Panc1 (cell line): ENCODE results near the gene DOK6. TPM values are rescaled to one million over a fixed set of nuclear protein-coding genes. Genes with fewer than 3 reads are reported as not detected.

Experiments used
- ATAC-seq: fragments of 200-7000 bp; cut with Tn5 transposase; 2 replicates; pipeline ENCODE4 v1.9.1; 2020; ENCODE audit warnings: mild to moderate bottlenecking, moderate library complexity
- BruUV-seq: library from RNA; stranded (reverse); fragments of 400-500 nt; replicated peaks from 2 replicates; lab custom pipeline; 2021; lab: Mats Ljungman, UMichigan
- CTCF ChIA-PET: fragments of 300-600 bp; sonication (Branson Sonifier 250); formaldehyde crosslinking; loops from one replicate; lab custom pipeline; 2022; ENCODE audit warnings: antibody characterized with exemption; lab: Charles Lee
- POLR2A ChIA-PET: fragments of 300-600 bp; sonication (Branson Sonifier 250); formaldehyde crosslinking; loops from one replicate; lab custom pipeline; 2022; ENCODE audit warnings: antibody characterized with exemption; lab: Charles Lee
- DNase-seq: peaks from one replicate; pipeline ENCODE4 v3.0.0-alpha.2; 2010; ENCODE audit warnings: low read depth, low spot score
- H3K27ac ChIP-seq: 2 replicates; pipeline ENCODE4 v1.5.1; 2011; ENCODE audit warnings: mild to moderate bottlenecking, low read length, inconsistent platforms
- H3K27me3 ChIP-seq: fragments of 200-500 bp; sonication (Bioruptor generic); 2 replicates; pipeline ENCODE4 v1.6.0; 2014; ENCODE audit warnings: low read length, inconsistent platforms; ENCODE audit not compliant: control insufficient read depth, insufficient read depth
- H3K36me3 ChIP-seq: fragments of 200-500 bp; sonication (Bioruptor generic); 2 replicates; pipeline ENCODE4 v1.5.1; 2014; ENCODE audit warnings: inconsistent platforms, mild to moderate bottlenecking, low read length, moderate library complexity; ENCODE audit not compliant: control insufficient read depth, insufficient read depth
- H3K4me1 ChIP-seq: 2 replicates; pipeline ENCODE4 v1.5.1; 2011; ENCODE audit warnings: inconsistent platforms, mild to moderate bottlenecking, low read length, moderate library complexity; ENCODE audit not compliant: control insufficient read depth, insufficient read depth
- H3K4me3 ChIP-seq, 2 experiments: 2 replicates each; pipeline ENCODE4 v1.5.1; 2011 to 2012; ENCODE audit warnings: low read depth in 2 of 2, low read length in 2 of 2, mild to moderate bottlenecking in 2 of 2, inconsistent platforms in 1 of 2, moderate library complexity in 1 of 2
- H3K9me3 ChIP-seq: fragments of 200-500 bp; sonication (Bioruptor generic); 2 replicates; pipeline ENCODE4 v1.5.1; 2014; ENCODE audit warnings: low read depth, mild to moderate bottlenecking, inconsistent platforms, low read length, moderate library complexity; ENCODE audit not compliant: control insufficient read depth, insufficient read depth
- CTCF ChIP-seq: fragments of 450-650 bp; IDR thresholded peaks from 2 replicates; pipeline ENCODE4 v1.5.1; 2017; ENCODE audit warnings: mild to moderate bottlenecking
- POLR2AphosphoS5 ChIP-seq: IDR thresholded peaks from 2 replicates; pipeline ENCODE4 v1.6.1; 2012; ENCODE audit warnings: mild to moderate bottlenecking, low read depth, low read length, moderate library complexity
- REST ChIP-seq, 2 experiments: IDR thresholded peaks; 2 replicates each; pipeline ENCODE4 v1.6.1; 2011 to 2012; ENCODE audit warnings: low read depth in 2 of 2, control low read depth in 1 of 2, low read length in 1 of 2, mild to moderate bottlenecking in 1 of 2, moderate library complexity in 1 of 2; ENCODE audit not compliant: insufficient read depth in 1 of 2
- SIN3A ChIP-seq: IDR thresholded peaks from 2 replicates; pipeline ENCODE4 v1.6.1; 2012; ENCODE audit warnings: low read depth, mild to moderate bottlenecking, low read length, moderate library complexity, borderline replicate concordance; ENCODE audit not compliant: insufficient read depth
- TCF7L2 ChIP-seq: IDR thresholded peaks from 2 replicates; pipeline ENCODE4 v1.6.1; 2011; ENCODE audit warnings: mild to moderate bottlenecking, low read depth, low read length, inconsistent platforms
- in situ Hi-C: cut with HindIII; loops from 2 replicates; pipeline ENCODE4 v1.10.0; 2016; ENCODE audit warnings: low sequenced_read_pairs, low pct_unique_long_range_greater_than_20kb
- intact Hi-C: fragments of 100-400 bp; cut with micrococcal nuclease; formaldehyde crosslinking; loops from one replicate; pipeline ENCODE4 v1.10.0; 2022; ENCODE audit not compliant: unreplicated experiment
- total RNA-seq: library from RNA; stranded (reverse); gene quantifications from one replicate; pipeline ENCODE4 v1.2.1, GENCODE V29; 2021; ENCODE audit not compliant: unreplicated experiment

DOK6 gene
- total RNA-seq, 1 experiment from 2014 or later, result not detected

GRCh38 chr18:69469444-69469919, 68.8 kb downstream of the DOK6 start:
- H3K36me3 ChIP-seq, result no peaks in the 10 kb centered on the region
- H3K4me1 ChIP-seq, result no peaks in the 10 kb centered on the region
- TF ChIP-seq CTCF, result peak; percentile 42
- no peak for TF ChIP-seq TCF7L2
- no peaks in the 10 kb centered on the region for H3K9me3 ChIP-seq
- intact Hi-C loops, result no loop called here
- ChIA-PET POLR2A (no interaction called here), CTCF (no interaction called here)
- ATAC-seq (no peak), DNase-seq (peak; percentile 2)
- H3K4me3 ChIP-seq, result no peak overlapping the region
- no TSS peak for BruUV-seq
- H3K27ac ChIP-seq, result no peak overlapping the region
- in situ Hi-C loops, result no loop called here
- no peaks in the 10 kb centered on the region for H3K27me3 ChIP-seq

- no peak for TF ChIP-seq POLR2AphosphoS5
- H3K4me1 ChIP-seq, result no peaks in the 10 kb centered on the region
- in situ Hi-C loops (no loop called here), intact Hi-C loops (no loop called here)
- no peak overlapping the region for H3K27ac ChIP-seq
- ATAC-seq, result no peak
- no peak for DNase-seq
- CTCF ChIA-PET, result no interaction called here
- no peaks in the 10 kb centered on the region for H3K27me3 ChIP-seq
- no peaks in the 10 kb centered on the region for H3K9me3 ChIP-seq
- POLR2A ChIA-PET, result no interaction called here
- no peak overlapping the region for H3K4me3 ChIP-seq
- BruUV-seq, result no TSS peak
- H3K36me3 ChIP-seq, result no peaks in the 10 kb centered on the region
Measured at GRCh38 chr18:69480460-69480859, 79.8 kb downstream of the DOK6 start.

GRCh38 chr18:69483574-69483973, 82.9 kb downstream of the DOK6 start:
- intact Hi-C loops, result no loop called here
- BruUV-seq, result no TSS peak

More at GRCh38 chr18:69483574-69483973, 82.9 kb downstream of the DOK6 start:
- in situ Hi-C loops, result no loop called here
- DNase-seq (no peak), ATAC-seq (no peak)
- TF ChIP-seq TCF7L2 (no peak), CTCF (no peak), SIN3A (no peak), REST (IDR thresholded peaks at IDR 0.05; ENCODE audit: insufficient read depth in 1 of 2, low read depth in 2 of 2, low read length in 1 of 2) (no peak), POLR2AphosphoS5 (no peak)
- H3K27me3 ChIP-seq, result no peaks in the 10 kb centered on the region
- H3K27ac ChIP-seq, result no peak overlapping the region
- ChIA-PET POLR2A (no interaction called here), CTCF (no interaction called here)
- no peaks in the 10 kb centered on the region for H3K4me1 ChIP-seq
- no peaks in the 10 kb centered on the region for H3K9me3 ChIP-seq
- H3K4me3 ChIP-seq, result no peak overlapping the region
- H3K36me3 ChIP-seq, result no peaks in the 10 kb centered on the region
